Suprapubic skin (tissue), 3 donors: ENCODE results near the gene GPR137B.

Source experiments
- CTCF ChIP-seq, 2 donors: fragments of 200-600 bp in 1 of 2; fragments of 450-650 bp in 1 of 2; sonication (generic) in 1 of 2; IDR thresholded peaks; one replicate each; pipeline ENCODE4 v1.5.1; 2016 to 2019; ENCODE audit warnings: antibody characterized with exemption in 2 of 2, mild to moderate bottlenecking in 1 of 2, moderate library complexity in 1 of 2
- POLR2A ChIP-seq, 2 donors: fragments of 450-650 bp; IDR thresholded peaks; one replicate each; pipeline ENCODE4 v1.6.1; 2017; ENCODE audit warnings: antibody characterized with exemption in 2 of 2, mild to moderate bottlenecking in 2 of 2, moderate library complexity in 2 of 2

- TF ChIP-seq POLR2A (IDR thresholded peaks at IDR 0.05) (no peak), CTCF (IDR thresholded peaks at IDR 0.05) (no peak)
Observed at GRCh38 chr1:236179634-236180033, 37.3 kb downstream of the GPR137B start.
